Prostate gland (tissue), 2 donors: ENCODE results near the gene GABRD. TPM values are rescaled to one million over a fixed set of nuclear protein-coding genes. Genes with fewer than 3 reads are reported as not detected.

Experiments
- DNase-seq: peaks from one replicate; pipeline ENCODE4 v3.0.0-alpha.2; 2019; ENCODE audit warnings: low spot score
- H3K27ac ChIP-seq, 2 donors: fragments of 200-600 bp; sonication (generic); 2 replicates each; pipeline ENCODE4 v1.5.1; 2017 to 2019
- H3K27me3 ChIP-seq: fragments of 200-600 bp; sonication (generic); replicated peaks from 2 replicates; pipeline ENCODE4 v1.5.1; 2019; ENCODE audit not compliant: insufficient read depth
- H3K36me3 ChIP-seq, 2 donors: fragments of 200-600 bp; sonication (generic); 1 replicate in 1 of 2; 2 replicates in 1 of 2; pipeline versions ENCODE4 v1.5.1 to v1.8.1; 2017 to 2019
- H3K4me1 ChIP-seq: fragments of 200-600 bp; sonication (generic); replicated peaks from 2 replicates; pipeline ENCODE4 v1.5.1; 2019
- H3K4me3 ChIP-seq, 2 donors: fragments of 200-600 bp; sonication (generic); 2 replicates each; pipeline ENCODE4 v1.5.1; 2017 to 2019
- H3K9me3 ChIP-seq: fragments of 200-600 bp; sonication (generic); 2 replicates; pipeline ENCODE4 v1.5.1; 2017
- CTCF ChIP-seq, 4 experiments: fragments of 200-600 bp in 2 of 4; fragments of 450-650 bp in 2 of 4; sonication (generic) in 2 of 4; IDR thresholded peaks; 1 replicate in 3 of 4; 2 replicates in 1 of 4; pipeline ENCODE4 v1.5.1; 2016 to 2019; ENCODE audit warnings: antibody characterized with exemption in 4 of 4, mild to moderate bottlenecking in 2 of 4, moderate library complexity in 2 of 4
- POLR2A ChIP-seq: fragments of 450-650 bp; IDR thresholded peaks from one replicate; pipeline ENCODE4 v1.6.1; 2016; ENCODE audit warnings: antibody characterized with exemption, mild to moderate bottlenecking
- POLR2AphosphoS5 ChIP-seq: sonication (generic); formaldehyde crosslinking; IDR thresholded peaks from one replicate; pipeline ENCODE4 v1.6.1; 2017; ENCODE audit warnings: antibody characterized with exemption
- WGBS: methylation state at CpG from one replicate; pipeline ENCODE4 v1.1.5; 2018; 5-methylcytosine and 5-hydroxymethylcytosine counted together
- intact Hi-C: fragments of 100-400 bp; cut with DNase I; formaldehyde crosslinking; loops from one replicate; pipeline ENCODE4 v1.14.2; 2022
- total RNA-seq, 2 donors: library from RNA; depleted of rRNA; stranded (reverse); fragments of >200 nt; gene quantifications; one replicate each; pipeline ENCODE4 v1.1.0, GENCODE V29; 2016

Gene GABRD
- total RNA-seq, 2 donors from 2014 or later, result 0.32 to 7.6 TPM

GRCh38 chr1:1971688-1972087 is 47.5 kb upstream of the GABRD start:
- intact Hi-C loops, result no loop called here
- no peak for DNase-seq
- Histone ChIP-seq H3K4me3 (no peak overlapping the region), H3K9me3 (no peaks in the 10 kb centered on the region), H3K27me3 (no peaks in the 10 kb centered on the region), H3K4me1 (no peaks in the 10 kb centered on the region), H3K27ac (no peak overlapping the region), H3K36me3 (no peaks in the 10 kb centered on the region)
- TF ChIP-seq POLR2AphosphoS5, result no peak
- TF ChIP-seq POLR2A, result no peak
- TF ChIP-seq CTCF (IDR thresholded peaks at IDR 0.05), result no peak
- 95% methylated on average over 21 of the region's 21 CpGs for WGBS

DNA sequence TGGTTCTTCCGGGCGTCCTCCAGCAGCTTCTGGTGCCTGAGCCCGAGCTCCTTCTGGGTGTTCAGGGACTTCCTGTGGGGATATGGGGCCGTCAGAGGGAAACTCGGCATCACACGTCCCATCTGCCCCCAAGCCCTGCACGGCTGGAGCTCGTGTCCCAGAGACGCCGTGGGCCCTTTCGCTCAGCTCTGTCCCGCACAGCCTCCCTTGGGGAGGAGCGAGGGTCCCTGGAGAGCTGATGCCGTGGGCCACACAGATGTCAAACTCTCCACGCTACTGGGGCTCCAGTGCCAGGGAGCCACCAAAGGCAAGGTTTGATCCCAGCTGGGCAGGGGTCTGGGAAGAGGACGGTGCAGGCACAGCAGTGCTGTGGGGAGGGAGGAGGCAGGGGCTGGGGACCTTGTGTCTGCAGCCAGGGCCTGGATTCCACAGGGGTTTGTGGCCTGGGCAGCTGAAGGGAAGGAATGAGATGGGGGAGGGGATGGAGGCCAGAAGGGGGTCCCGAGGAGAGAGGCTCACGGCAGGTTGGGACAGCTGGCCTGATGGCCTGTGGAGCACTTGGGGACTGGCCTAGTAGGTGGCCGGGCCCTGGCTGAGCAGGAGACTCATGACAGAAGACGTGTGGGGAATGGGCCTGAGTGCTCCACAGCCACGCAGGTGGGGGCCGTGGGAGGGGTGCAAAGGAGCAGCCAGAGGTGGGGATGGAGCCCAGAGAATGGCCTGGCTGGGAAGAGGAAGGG is 46.0 kb upstream of the GABRD start:
- no peak for TF ChIP-seq CTCF (IDR thresholded peaks at IDR 0.05)
- H3K27ac ChIP-seq, result no peak overlapping the region
- no peaks in the 10 kb centered on the region for H3K27me3 ChIP-seq
- intact Hi-C loops, result no loop called here
- H3K9me3 ChIP-seq, result no peaks in the 10 kb centered on the region
- no peak for DNase-seq
- no peaks in the 10 kb centered on the region for H3K36me3 ChIP-seq
- no peak overlapping the region for H3K4me3 ChIP-seq
- WGBS, result 81% methylated on average over 22 of the region's 22 CpGs
- H3K4me1 ChIP-seq, result no peaks in the 10 kb centered on the region

DNA sequence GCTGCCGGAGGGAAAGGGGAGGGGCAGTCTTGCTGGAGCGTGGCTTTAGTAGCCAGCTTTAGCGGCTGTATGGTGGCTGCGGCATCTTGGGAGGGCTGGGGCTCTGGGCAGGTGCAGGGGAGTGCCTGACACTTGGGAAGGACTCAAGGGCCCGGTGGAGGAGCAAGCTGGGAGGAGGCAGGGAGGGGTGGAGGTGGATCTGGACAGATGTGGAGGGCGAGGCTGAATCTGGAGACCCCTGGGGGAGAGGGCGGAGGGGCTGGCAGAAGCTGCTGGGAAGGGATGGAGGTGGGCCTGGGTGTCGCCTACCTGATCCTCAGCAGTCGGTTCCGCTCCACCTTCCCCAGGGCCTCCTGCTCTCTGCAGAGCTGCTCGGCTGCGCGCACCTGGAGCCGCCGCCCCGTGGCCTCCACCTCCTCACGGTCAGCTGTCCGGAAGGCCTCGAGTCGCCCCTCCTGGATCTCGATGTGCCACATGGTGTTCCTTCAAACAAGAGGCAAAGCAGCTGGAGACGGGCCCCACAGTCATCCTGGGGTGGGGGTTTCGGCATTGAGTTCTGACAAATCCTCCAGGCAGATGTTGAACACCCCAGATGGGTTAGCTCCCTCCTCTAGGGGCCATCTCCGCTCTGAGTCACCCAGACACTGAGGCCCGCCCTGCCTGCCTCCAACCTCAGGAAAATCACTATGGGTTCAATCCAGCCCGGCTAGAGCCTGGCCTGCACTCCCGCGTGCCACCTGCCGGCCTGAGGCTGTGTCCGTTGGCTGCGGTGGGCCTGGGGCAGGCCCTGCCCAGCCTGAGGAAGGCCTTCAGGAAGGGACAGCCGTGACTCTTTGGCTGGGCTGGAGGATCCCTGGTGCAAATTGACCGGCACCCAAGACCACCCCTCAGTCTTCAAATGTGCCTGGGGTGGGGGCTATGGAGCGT is 45.2 kb upstream of the GABRD start:
- 83% methylated on average over 34 of the region's 34 CpGs for WGBS
- Histone ChIP-seq H3K27ac (no peak overlapping the region), H3K27me3 (no peaks in the 10 kb centered on the region), H3K9me3 (no peaks in the 10 kb centered on the region), H3K36me3 (no peaks in the 10 kb centered on the region), H3K4me3 (no peak overlapping the region), H3K4me1 (no peaks in the 10 kb centered on the region)
- no peak for DNase-seq
- intact Hi-C loops, result no loop called here
- TF ChIP-seq POLR2AphosphoS5 (no peak), POLR2A (no peak), CTCF (IDR thresholded peaks at IDR 0.05) (no peak)

GRCh38 chr1:1974834-1975233 is 44.3 kb upstream of the GABRD start:
- intact Hi-C loops, result no loop called here
- H3K4me1 ChIP-seq, result no peaks in the 10 kb centered on the region
- no peak overlapping the region for H3K27ac ChIP-seq
- 74% methylated on average over 22 of the region's 22 CpGs for WGBS
- TF ChIP-seq POLR2AphosphoS5 (no peak), POLR2A (no peak), CTCF (IDR thresholded peaks at IDR 0.05) (no peak)
- no peaks in the 10 kb centered on the region for H3K36me3 ChIP-seq
- H3K27me3 ChIP-seq, result no peaks in the 10 kb centered on the region
- no peak for DNase-seq
- no peak overlapping the region for H3K4me3 ChIP-seq
- no peaks in the 10 kb centered on the region for H3K9me3 ChIP-seq
